RWPE1 (cell line): ENCODE measurements around the gene RIOX2.

Experiments used
- CTCF ChIA-PET: fragments of 350-600 bp; sonication (Branson Sonifier 250); formaldehyde crosslinking; extraction: SDS; loops from one replicate; lab custom pipeline; 2021; lab: Yijun Ruan, JAX
- POLR2A ChIA-PET: fragments of 400-600 bp; formaldehyde crosslinking; extraction: SDS; loops from one replicate; lab custom pipeline; 2020; ENCODE audit warnings: antibody characterized with exemption; ENCODE audit not compliant: low non-redundant PET; lab: Yijun Ruan, JAX
- DNase-seq: peaks from one replicate; pipeline ENCODE4 v3.0.0; 2012; ENCODE audit warnings: low spot score
- H3K27ac ChIP-seq: fragments of 450-650 bp; 2 replicates; pipeline ENCODE4 v1.5.1; 2017
- TF ChIP-seq, protein P1 (sequence below): fragments of 450-650 bp; conservative IDR thresholded peaks from 2 replicates; pipeline ENCODE4 v1.5.1; 2017; ENCODE audit warnings: low read depth, mild to moderate bottlenecking

Gene RIOX2

DNA sequence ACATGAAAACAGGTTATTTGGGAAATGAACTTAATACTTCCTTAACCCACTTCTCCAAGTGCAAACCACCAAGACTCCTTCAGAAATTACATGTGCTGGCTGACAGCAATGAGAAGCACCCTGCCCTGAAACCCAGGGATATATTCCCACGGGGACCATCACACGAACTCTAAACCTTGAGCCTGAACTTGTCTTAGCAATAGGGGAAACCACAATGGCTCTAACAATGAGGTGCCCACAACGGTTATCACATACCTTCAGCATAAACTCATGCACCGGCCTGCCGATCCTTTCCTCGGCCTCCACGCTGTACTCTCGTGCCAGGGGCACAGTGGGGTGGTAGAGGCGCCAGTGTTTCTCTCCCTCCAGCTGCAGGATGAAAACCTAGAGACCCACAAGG is 13.4 kb downstream of the RIOX2 start:
- no peak overlapping the region for H3K27ac ChIP-seq
- CTCF ChIA-PET = no interaction called here
- no peak for DNase-seq
- POLR2A ChIA-PET = no interaction called here
- TF ChIP-seq, protein P1, sequence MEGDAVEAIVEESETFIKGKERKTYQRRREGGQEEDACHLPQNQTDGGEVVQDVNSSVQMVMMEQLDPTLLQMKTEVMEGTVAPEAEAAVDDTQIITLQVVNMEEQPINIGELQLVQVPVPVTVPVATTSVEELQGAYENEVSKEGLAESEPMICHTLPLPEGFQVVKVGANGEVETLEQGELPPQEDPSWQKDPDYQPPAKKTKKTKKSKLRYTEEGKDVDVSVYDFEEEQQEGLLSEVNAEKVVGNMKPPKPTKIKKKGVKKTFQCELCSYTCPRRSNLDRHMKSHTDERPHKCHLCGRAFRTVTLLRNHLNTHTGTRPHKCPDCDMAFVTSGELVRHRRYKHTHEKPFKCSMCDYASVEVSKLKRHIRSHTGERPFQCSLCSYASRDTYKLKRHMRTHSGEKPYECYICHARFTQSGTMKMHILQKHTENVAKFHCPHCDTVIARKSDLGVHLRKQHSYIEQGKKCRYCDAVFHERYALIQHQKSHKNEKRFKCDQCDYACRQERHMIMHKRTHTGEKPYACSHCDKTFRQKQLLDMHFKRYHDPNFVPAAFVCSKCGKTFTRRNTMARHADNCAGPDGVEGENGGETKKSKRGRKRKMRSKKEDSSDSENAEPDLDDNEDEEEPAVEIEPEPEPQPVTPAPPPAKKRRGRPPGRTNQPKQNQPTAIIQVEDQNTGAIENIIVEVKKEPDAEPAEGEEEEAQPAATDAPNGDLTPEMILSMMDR = no peak

DNA sequence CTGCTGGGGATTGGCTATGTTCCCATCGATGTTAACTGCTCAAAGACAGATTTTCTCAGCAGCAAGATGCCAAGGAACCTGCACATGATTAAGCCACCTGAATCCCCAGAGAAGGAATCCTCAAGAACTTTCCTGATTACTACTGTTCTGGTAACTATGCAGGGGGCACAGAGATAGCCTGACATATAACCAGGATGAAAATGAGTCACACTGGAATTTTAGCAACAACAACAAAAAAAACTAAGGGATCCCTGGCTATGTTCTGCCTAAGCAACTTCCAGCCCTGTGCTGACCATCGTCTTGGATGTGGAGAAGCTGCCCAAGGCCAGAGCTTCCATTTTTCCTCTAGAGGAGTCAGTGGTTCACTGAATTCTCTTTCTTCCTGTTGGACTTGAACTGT is 13.8 kb downstream of the RIOX2 start:
- TF ChIP-seq, protein P1 = no peak
- no peak for DNase-seq
- no peak overlapping the region for H3K27ac ChIP-seq
- ChIA-PET POLR2A (no interaction called here), CTCF (no interaction called here)

DNA sequence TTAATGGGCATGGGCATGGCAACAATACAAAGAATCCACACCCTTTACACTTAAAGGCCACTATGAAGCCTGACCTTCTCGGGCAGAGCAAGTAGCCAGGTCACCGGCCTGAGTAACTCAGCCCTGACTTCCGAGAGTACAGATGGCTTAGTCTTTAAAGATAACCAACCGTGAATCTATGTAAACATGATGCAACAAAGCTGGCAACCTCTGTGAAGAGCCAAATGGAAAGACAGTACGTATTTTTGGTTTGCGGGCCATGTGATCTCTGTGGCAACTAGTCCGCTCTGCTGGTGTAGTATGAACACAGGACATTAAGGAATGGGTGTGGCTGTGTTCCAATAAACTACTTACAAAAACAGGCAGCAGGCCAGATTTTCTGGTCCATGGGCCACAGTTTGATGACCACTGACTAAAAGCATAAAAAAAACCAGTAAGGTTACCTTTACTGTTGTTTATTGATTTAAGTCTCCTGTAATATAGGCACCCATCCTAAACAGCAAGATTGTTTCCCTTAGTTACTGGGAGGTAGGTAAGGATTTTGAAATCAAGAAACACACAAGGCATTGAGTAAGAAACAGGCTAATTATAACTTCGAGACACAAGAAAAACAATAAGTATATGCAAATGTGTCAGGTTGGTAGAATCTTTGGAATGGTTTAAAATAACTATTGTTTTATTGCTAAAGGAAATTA is 14.5 kb downstream of the RIOX2 start:
- H3K27ac ChIP-seq = no peak overlapping the region
- POLR2A ChIA-PET = no interaction called here

DNA sequence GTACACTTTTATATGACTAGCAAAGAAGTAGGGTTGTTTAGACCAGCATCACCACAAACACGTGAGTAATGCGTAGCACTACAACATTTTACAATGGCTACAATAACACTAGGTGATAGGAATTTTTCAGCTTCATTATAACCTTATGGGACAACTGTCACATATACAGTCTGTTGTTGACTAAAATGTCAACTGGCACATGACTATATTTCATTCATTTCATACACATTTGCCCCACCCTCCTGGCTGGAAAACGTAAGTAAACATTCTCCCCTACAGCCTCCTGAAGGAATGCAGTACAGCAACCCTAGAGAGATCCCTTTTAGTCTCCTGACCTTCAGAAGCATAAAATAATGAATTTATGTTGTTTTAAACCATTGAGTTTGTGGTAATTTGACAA is 16.2 kb downstream of the RIOX2 start:
- ChIA-PET CTCF (interaction anchor here (0.7 kb wide), 1 partner anchor 76 kb away, joined by 4 read pairs; no protein-coding TSS in a partner anchor), POLR2A (no interaction called here)
- DNase-seq = no peak
- TF ChIP-seq, protein P1 = no peak
- H3K27ac ChIP-seq = no peak overlapping the region

More for the DNA sequence above, 14.5 kb downstream of the RIOX2 start:
- no peak for DNase-seq
- TF ChIP-seq, protein P1 = no peak
- CTCF ChIA-PET = no interaction called here

DNA sequence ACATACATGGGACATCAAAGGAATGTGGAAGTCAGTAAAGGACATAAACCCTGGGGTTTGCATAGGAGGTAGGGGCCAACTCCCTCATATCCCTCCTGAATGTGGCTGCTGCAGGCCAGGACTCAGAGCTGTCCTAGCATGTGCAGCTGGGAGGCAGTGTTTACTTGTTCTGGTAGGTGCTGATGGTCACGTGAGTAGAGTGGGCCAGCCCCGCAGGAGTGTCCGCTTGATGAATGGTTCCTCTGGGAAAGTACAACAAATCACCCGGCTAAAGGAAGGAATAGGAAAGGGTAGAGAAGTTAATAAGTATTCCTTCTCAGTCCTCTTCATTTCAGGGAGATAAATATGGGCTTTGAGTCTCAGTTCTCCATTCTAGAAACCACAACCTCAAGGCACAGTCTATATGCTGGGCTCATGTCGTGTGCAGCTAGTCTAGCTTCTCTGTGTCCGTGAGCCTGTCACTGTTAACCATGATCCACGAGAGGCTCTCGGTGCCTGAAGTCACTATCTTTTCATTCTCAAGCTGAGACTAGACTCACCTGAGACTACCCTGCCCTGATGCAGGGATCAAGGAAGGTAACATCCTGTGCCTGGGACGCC is 17.9 kb downstream of the RIOX2 start:
- DNase-seq = no peak
- H3K27ac ChIP-seq = no peak overlapping the region
- POLR2A ChIA-PET = no interaction called here
- TF ChIP-seq, protein P1 = no peak
- CTCF ChIA-PET = no interaction called here

DNA sequence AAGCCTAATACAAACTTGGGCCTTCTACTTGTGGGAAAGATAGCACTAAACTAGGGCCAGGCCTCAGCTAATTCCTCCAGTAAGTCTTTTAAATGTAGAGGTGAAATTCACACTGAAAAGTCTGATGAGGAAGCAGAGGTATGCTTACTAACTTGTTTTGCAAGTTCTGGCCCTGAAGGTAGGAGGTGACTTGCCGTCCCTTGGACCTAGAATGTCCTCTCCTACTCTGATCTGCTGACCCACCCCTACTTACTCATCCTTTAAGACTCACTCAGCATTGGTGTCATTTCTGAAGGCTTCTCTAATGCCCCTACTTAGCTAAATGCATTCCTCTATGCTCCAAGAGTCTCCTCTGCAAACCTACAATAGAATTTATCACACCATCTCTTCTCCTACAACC is 19.4 kb downstream of the RIOX2 start:
- ChIA-PET CTCF (interaction anchor here (0.5 to 1.1 kb wide), 2 partner anchors 36 to 71 kb away, joined by 4 to 6 read pairs; no protein-coding TSS in a partner anchor), POLR2A (no interaction called here)
- DNase-seq = no peak
- H3K27ac ChIP-seq = no peak overlapping the region
- TF ChIP-seq, protein P1 = no peak
